NCI-H2081 treated with DMSO at 0.1 percent for 48 hours (cell line): ENCODE results near the gene RPN1.

Experiments
- DNase-seq: peaks from one replicate; lab custom pipeline; 2025; lab: John Stamatoyannopoulos, UW

Gene RPN1

GRCh38 chr3:128578346-128578745 is 72.3 kb downstream of the RPN1 start:
- no peak for DNase-seq

GRCh38 chr3:128577711-128578110 is 72.9 kb downstream of the RPN1 start:
- DNase-seq = no peak

GRCh38 chr3:128576290-128576689 is 74.3 kb downstream of the RPN1 start:
- DNase-seq = no peak

- no peak for DNase-seq
Observed at GRCh38 chr3:128575777-128576176, 74.8 kb downstream of the RPN1 start.

- no peak for DNase-seq
Observed at GRCh38 chr3:128573707-128574162, 76.9 kb downstream of the RPN1 start.

- no peak for DNase-seq
Observed at GRCh38 chr3:128573160-128573559, 77.5 kb downstream of the RPN1 start.

GRCh38 chr3:128572644-128573105 is 77.9 kb downstream of the RPN1 start:
- no peak for DNase-seq

GRCh38 chr3:128572013-128572412 is 78.6 kb downstream of the RPN1 start:
- no peak for DNase-seq
